ENCODE data around the gene ENG. TPM values are rescaled to one million over a fixed set of nuclear protein-coding genes. Genes with fewer than 3 reads are reported as not detected.

Gene ENG
- total RNA-seq, 1 donor from 2014 or later: 675 TPM

- intact Hi-C loops (cut with DNase I): no loop called here
- Histone ChIP-seq H3K27ac (peak overlapping the region in 1 of 2 donors; percentile 36), H3K27me3 (no peaks in the 10 kb centered on the region), H3K4me1 (no peaks in the 10 kb centered on the region), H3K4me3 (no peak overlapping the region), H3K36me3 (peaks cover 80 to 96% of the 10 kb centered on the region in 2 donors), H3K9me3 (no peaks in the 10 kb centered on the region)
- DNase-seq (ENCODE audit: low spot score in 2 of 2): peak in 1 of 2 donors; percentile 63
- TF ChIP-seq, protein P1, sequence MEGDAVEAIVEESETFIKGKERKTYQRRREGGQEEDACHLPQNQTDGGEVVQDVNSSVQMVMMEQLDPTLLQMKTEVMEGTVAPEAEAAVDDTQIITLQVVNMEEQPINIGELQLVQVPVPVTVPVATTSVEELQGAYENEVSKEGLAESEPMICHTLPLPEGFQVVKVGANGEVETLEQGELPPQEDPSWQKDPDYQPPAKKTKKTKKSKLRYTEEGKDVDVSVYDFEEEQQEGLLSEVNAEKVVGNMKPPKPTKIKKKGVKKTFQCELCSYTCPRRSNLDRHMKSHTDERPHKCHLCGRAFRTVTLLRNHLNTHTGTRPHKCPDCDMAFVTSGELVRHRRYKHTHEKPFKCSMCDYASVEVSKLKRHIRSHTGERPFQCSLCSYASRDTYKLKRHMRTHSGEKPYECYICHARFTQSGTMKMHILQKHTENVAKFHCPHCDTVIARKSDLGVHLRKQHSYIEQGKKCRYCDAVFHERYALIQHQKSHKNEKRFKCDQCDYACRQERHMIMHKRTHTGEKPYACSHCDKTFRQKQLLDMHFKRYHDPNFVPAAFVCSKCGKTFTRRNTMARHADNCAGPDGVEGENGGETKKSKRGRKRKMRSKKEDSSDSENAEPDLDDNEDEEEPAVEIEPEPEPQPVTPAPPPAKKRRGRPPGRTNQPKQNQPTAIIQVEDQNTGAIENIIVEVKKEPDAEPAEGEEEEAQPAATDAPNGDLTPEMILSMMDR (IDR thresholded peaks at IDR 0.05): no peak
These were observed 36.5 kb downstream of the ENG start for GRCh38 chr9:127817881-127818434.

- DNase-seq (ENCODE audit: low spot score in 2 of 2): no peak
These were observed 37.7 kb downstream of the ENG start for GRCh38 chr9:127816728-127817127.

GRCh38 chr9:127816362-127816725, 38.1 kb downstream of the ENG start:
- TF ChIP-seq, protein P1 (IDR thresholded peaks at IDR 0.05): no peak
- Histone ChIP-seq H3K27ac (no peak overlapping the region), H3K27me3 (no peaks in the 10 kb centered on the region), H3K36me3 (peaks cover 85 to 99% of the 10 kb centered on the region in 2 donors), H3K4me1 (no peaks in the 10 kb centered on the region), H3K9me3 (no peaks in the 10 kb centered on the region), H3K4me3 (no peak overlapping the region)
- no peak for DNase-seq (ENCODE audit: low spot score in 2 of 2)
- intact Hi-C loops (cut with DNase I): no loop called here

More at GRCh38 chr9:127816728-127817127, 37.7 kb downstream of the ENG start:
- H3K27ac ChIP-seq: peak overlapping the region in 1 of 2 donors; percentile 36
- intact Hi-C loops (cut with DNase I): no loop called here
- H3K9me3 ChIP-seq: no peaks in the 10 kb centered on the region
- no peaks in the 10 kb centered on the region for H3K27me3 ChIP-seq
- H3K4me3 ChIP-seq: no peak overlapping the region
- TF ChIP-seq, protein P1 (IDR thresholded peaks at IDR 0.05): no peak
- no peaks in the 10 kb centered on the region for H3K4me1 ChIP-seq
- peaks cover 87 to 99% of the 10 kb centered on the region in 2 donors for H3K36me3 ChIP-seq

- Histone ChIP-seq H3K4me3 (no peak overlapping the region), H3K36me3 (peaks cover 80 to 100% of the 10 kb centered on the region in 2 donors), H3K27me3 (no peaks in the 10 kb centered on the region), H3K27ac (peak overlapping the region in 1 of 2 donors; percentile 27), H3K9me3 (no peaks in the 10 kb centered on the region), H3K4me1 (no peaks in the 10 kb centered on the region)
- no peak for DNase-seq (ENCODE audit: low spot score in 2 of 2)
- intact Hi-C loops (cut with DNase I): no loop called here
- TF ChIP-seq, protein P1 (IDR thresholded peaks at IDR 0.05): no peak
These were observed 38.7 kb downstream of the ENG start for GRCh38 chr9:127815512-127816361.

DNA sequence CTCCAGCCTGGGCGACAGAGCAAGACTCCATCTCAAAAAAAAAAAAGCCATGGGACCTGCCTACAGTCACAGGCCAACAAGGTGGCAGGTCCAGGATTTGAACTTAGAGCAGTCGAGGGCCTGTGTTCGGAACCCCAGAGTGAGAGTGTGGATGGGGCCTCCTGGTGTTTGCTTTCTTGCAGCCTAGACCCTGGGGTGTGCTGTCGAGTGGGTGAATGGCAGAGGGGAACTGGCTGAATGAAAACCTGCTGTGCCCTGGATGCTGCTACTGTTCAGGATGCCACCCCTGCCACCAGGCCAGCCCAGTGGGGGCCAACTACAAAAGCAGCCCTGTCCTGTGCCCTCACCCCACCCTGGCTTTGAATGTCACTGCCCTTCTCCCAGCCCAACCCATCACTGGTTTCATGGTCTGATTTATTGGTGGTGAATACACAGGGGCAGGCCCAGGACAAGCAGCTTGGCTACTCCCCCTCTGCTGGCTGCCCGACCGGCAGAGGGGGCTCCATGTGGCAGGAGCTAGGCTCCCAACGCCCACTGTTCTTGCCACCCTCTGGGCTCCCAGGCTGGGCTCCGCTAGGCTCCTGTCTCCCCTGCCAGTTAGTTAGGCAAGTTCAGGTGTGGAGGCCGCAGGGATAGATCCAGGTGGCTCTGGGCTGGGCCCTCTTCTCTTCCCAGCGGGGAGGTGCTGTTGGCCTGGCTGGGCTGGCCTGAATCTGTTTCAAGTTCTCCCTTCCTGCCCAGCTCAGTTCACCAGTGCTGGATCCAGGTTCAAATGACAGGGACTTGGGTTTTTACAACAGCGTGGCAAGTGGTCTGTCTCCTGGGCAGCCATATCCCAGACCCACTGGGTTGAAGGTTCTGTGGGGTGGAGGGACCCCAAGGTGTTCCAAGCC, 39.6 kb downstream of the ENG start:
- TF ChIP-seq, protein P1 (IDR thresholded peaks at IDR 0.05): no peak
- H3K27me3 ChIP-seq: no peaks in the 10 kb centered on the region
- peaks cover 77 to 100% of the 10 kb centered on the region in 2 donors for H3K36me3 ChIP-seq
- no peaks in the 10 kb centered on the region for H3K9me3 ChIP-seq
- H3K4me1 ChIP-seq: no peaks in the 10 kb centered on the region
- no peak overlapping the region for H3K4me3 ChIP-seq
- no peak overlapping the region for H3K27ac ChIP-seq
- intact Hi-C loops (cut with DNase I): no loop called here
- DNase-seq (ENCODE audit: low spot score in 2 of 2): no peak
